ENCODE data around the gene FAM120A. TPM values are rescaled to one million over a fixed set of nuclear protein-coding genes. Genes with fewer than 3 reads are reported as not detected.

The FAM120A gene
- total and polyA plus RNA-seq, 12 donors: 42.6 to 147 (median 96.4) TPM

GRCh38 chr9:93477397-93477796 lies 25.9 kb downstream of the FAM120A start:
- no peak overlapping the region for H3K4me3 ChIP-seq
- no peaks in the 10 kb centered on the region for H3K9me3 ChIP-seq (replicated peaks in 1 of 3)
- intact Hi-C loops (cut with DNase I): no loop called here
- peaks cover 0 to 13% of the 10 kb centered on the region in 2 donors for H3K4me1 ChIP-seq (replicated peaks in 1 of 2)
- DNase-seq: no peak
- no peak overlapping the region for H3K27ac ChIP-seq
- 86 to 95% (median 91%) methylated on average over 2 of the region's 2 CpGs for WGBS, 4 donors
- H3K36me3 ChIP-seq (replicated peaks in 1 of 2): no peaks in the 10 kb centered on the region
- no peak for TF ChIP-seq POLR2A (IDR thresholded peaks at IDR 0.05)
- no peak for TF ChIP-seq CTCF (IDR thresholded peaks at IDR 0.05)
- no peaks in the 10 kb centered on the region for H3K27me3 ChIP-seq

GRCh38 chr9:93479726-93480125 lies 28.2 kb downstream of the FAM120A start:
- 70 to 83% (median 77%) methylated on average over 4 of the region's 4 CpGs for WGBS, 4 donors
- no peak overlapping the region for H3K27ac ChIP-seq
- H3K36me3 ChIP-seq (replicated peaks in 1 of 2): peaks cover 0 to 6% of the 10 kb centered on the region in 2 donors
- no peak for TF ChIP-seq POLR2A (IDR thresholded peaks at IDR 0.05)
- TF ChIP-seq CTCF (IDR thresholded peaks at IDR 0.05): no peak
- peaks cover 0 to 21% of the 10 kb centered on the region in 2 donors for H3K4me1 ChIP-seq (replicated peaks in 1 of 2)
- H3K27me3 ChIP-seq: no peaks in the 10 kb centered on the region
- H3K9me3 ChIP-seq (replicated peaks in 1 of 3): no peaks in the 10 kb centered on the region
- H3K4me3 ChIP-seq: no peak overlapping the region
- intact Hi-C loops (cut with DNase I): no loop called here
- DNase-seq: no peak

GRCh38 chr9:93480262-93480661 lies 28.8 kb downstream of the FAM120A start:
- H3K4me1 ChIP-seq (replicated peaks in 1 of 2): peaks cover 0 to 20% of the 10 kb centered on the region in 2 donors
- no peaks in the 10 kb centered on the region for H3K27me3 ChIP-seq
- no peaks in the 10 kb centered on the region for H3K9me3 ChIP-seq (replicated peaks in 1 of 3)
- intact Hi-C loops (cut with DNase I): no loop called here
- no peak overlapping the region for H3K27ac ChIP-seq
- H3K4me3 ChIP-seq: no peak overlapping the region
- TF ChIP-seq POLR2A (IDR thresholded peaks at IDR 0.05) (no peak), CTCF (IDR thresholded peaks at IDR 0.05) (no peak)
- H3K36me3 ChIP-seq (replicated peaks in 1 of 2): peaks cover 0 to 6% of the 10 kb centered on the region in 2 donors
- DNase-seq: no peak
- 82 to 91% (median 85%) methylated on average over 4 of the region's 4 CpGs for WGBS, 4 donors

- TF ChIP-seq POLR2A (IDR thresholded peaks at IDR 0.05): no peak
- TF ChIP-seq CTCF (IDR thresholded peaks at IDR 0.05): no peak
- Histone ChIP-seq H3K4me1 (replicated peaks in 1 of 2) (peaks cover 0 to 14% of the 10 kb centered on the region in 2 donors), H3K27ac (no peak overlapping the region), H3K27me3 (no peaks in the 10 kb centered on the region), H3K4me3 (no peak overlapping the region), H3K9me3 (replicated peaks in 1 of 3) (no peaks in the 10 kb centered on the region), H3K36me3 (replicated peaks in 1 of 2) (peaks cover 0 to 6% of the 10 kb centered on the region in 2 donors)
- 93 to 94% (median 94%) methylated on average over 6 to 7 of the region's 7 CpGs for WGBS, 4 donors
- DNase-seq: no peak
- intact Hi-C loops (cut with DNase I): no loop called here
These were observed 29.3 kb downstream of the FAM120A start for GRCh38 chr9:93480728-93481324.

Data from adrenal gland (tissue), 12 donors.